NCI-H2171 treated with DMSO at 0.1 percent for 48 hours (cell line): ENCODE results near the gene TNIK.

Experiments
- DNase-seq: peaks from one replicate; lab custom pipeline; 2025; lab: John Stamatoyannopoulos, UW

The TNIK gene

GRCh38 chr3:171459942-171460724, at the start of gene TNIK:
TSS of gene TNIK (minus strand) at chr3:171460405. CDS start at chr3:171460063, 342 bp downstream.
- peak; percentile 90 for DNase-seq

GRCh38 chr3:171508676-171509075, 48.5 kb upstream of the TNIK start:
- peak; percentile 77 for DNase-seq

GRCh38 chr3:171508206-171508605, 48.0 kb upstream of the TNIK start:
- DNase-seq, result no peak

GRCh38 chr3:171506743-171507319, 46.6 kb upstream of the TNIK start:
- DNase-seq, result no peak

GRCh38 chr3:171505822-171506333, 45.7 kb upstream of the TNIK start:
- no peak for DNase-seq

GRCh38 chr3:171504376-171504775, 44.2 kb upstream of the TNIK start:
- DNase-seq, result no peak

GRCh38 chr3:171503817-171504216, 43.6 kb upstream of the TNIK start:
- no peak for DNase-seq

GRCh38 chr3:171498921-171499320, 38.7 kb upstream of the TNIK start:
- no peak for DNase-seq

GRCh38 chr3:171497468-171497867, 37.3 kb upstream of the TNIK start:
- DNase-seq, result peak; percentile 33

- DNase-seq, result no peak
Observed at GRCh38 chr3:171495413-171495812, 35.2 kb upstream of the TNIK start.

- DNase-seq, result no peak
Observed at GRCh38 chr3:171494457-171495109, 34.4 kb upstream of the TNIK start.

GRCh38 chr3:171491361-171491760, 31.2 kb upstream of the TNIK start:
- DNase-seq, result no peak

GRCh38 chr3:171490901-171491300, 30.7 kb upstream of the TNIK start:
- DNase-seq, result no peak

- no peak for DNase-seq
Observed at GRCh38 chr3:171489348-171489747, 29.1 kb upstream of the TNIK start.

- DNase-seq, result no peak
Observed at GRCh38 chr3:171488479-171488878, 28.3 kb upstream of the TNIK start.

- DNase-seq, result no peak
Observed at GRCh38 chr3:171487382-171487781, 27.2 kb upstream of the TNIK start.

- DNase-seq, result no peak
Observed at GRCh38 chr3:171485338-171485737, 25.1 kb upstream of the TNIK start.

- no peak for DNase-seq
Observed at GRCh38 chr3:171481011-171481410, 20.8 kb upstream of the TNIK start.

GRCh38 chr3:171480526-171480925, 20.3 kb upstream of the TNIK start:
- DNase-seq, result no peak

- no peak for DNase-seq
Observed at GRCh38 chr3:171476532-171477102, 16.4 kb upstream of the TNIK start.

- no peak for DNase-seq
Observed at GRCh38 chr3:171472552-171472951, 12.3 kb upstream of the TNIK start.

- no peak for DNase-seq
Observed at GRCh38 chr3:171470714-171471227, 10.6 kb upstream of the TNIK start.
